H1 (cell line): ENCODE measurements around the gene TXNL4B. TPM values are rescaled to one million over a fixed set of nuclear protein-coding genes. Genes with fewer than 3 reads are reported as not detected.

Source experiments
- ASH2L ChIP-seq: fragments of 200-600, 300-600 bp; sonication (generic); IDR thresholded peaks from one replicate; pipeline ENCODE4 v1.7.1; 2017; ENCODE audit warnings: low read length
- ATF3 ChIP-seq: IDR thresholded peaks from 2 replicates; pipeline ENCODE4 v1.6.1; 2011; ENCODE audit warnings: low read depth, mild to moderate bottlenecking, low read length; ENCODE audit not compliant: insufficient read depth
- CEBPB ChIP-seq: IDR thresholded peaks from 2 replicates; pipeline ENCODE4 v1.6.1; 2012; ENCODE audit warnings: low read depth, low read length
- NRF1 ChIP-seq: IDR thresholded peaks from 2 replicates; pipeline ENCODE4 v1.6.1; 2011; ENCODE audit warnings: mild to moderate bottlenecking, low read depth, low read length, improper control_type of control experiment
- RBBP5 ChIP-seq: IDR thresholded peaks from 2 replicates; pipeline ENCODE4 v1.7.1; 2012; ENCODE audit warnings: low read depth, mild to moderate bottlenecking, inconsistent platforms, low read length, moderate library complexity, borderline replicate concordance
- SP1 ChIP-seq: IDR thresholded peaks from 2 replicates; pipeline ENCODE4 v1.6.1; 2011; ENCODE audit warnings: low read depth, low read length
- polyA plus RNA-seq, 7 experiments: library from polyadenylated mRNA; depleted of rRNA in 3 of 7; stranded (reverse) in 5 of 7; unstranded in 2 of 7; fragments of >200 nt in 5 of 7; fragments of 200-250 nt in 2 of 7; gene quantifications; 1 replicate in 5 of 7; 2 replicates in 1 of 7; 4 replicates in 1 of 7; pipeline versions ENCODE4 v1.2.1 to v1.2.3, GENCODE V29; 2011 to 2013; ENCODE audit warnings: missing spikeins in 2 of 7, mixed read lengths in 2 of 7
- total RNA-seq: library from RNA; stranded (reverse); fragmentation: NEBNext Ultra II Directional; extraction: Animal tissue kit (Norgen Biotek cat#: 25700); gene quantifications from 2 replicates; pipeline ENCODE4 v1.2.1, GENCODE V29; 2021

TXNL4B gene
- total and polyA plus RNA-seq, 2 of the 8 experiments (the other 6 are each of a cell fraction or from before 2014, with no cell fraction given) = 6.7 to 10.6 TPM

GRCh38 chr16:72050769-72051464 is 42.5 kb downstream of the TXNL4B start (continued):
- no peak for TF ChIP-seq ASH2L
- no peak for TF ChIP-seq ATF3
- TF ChIP-seq SP1 = no peak
- TF ChIP-seq RBBP5 = no peak
- no peak for TF ChIP-seq CEBPB
- TF ChIP-seq NRF1 = no peak
